Hepatocyte (in vitro differentiated cells): ENCODE data around the gene FBLN1.

Experiments used
- CTCF ChIP-seq: fragments of 200-600 bp; sonication (generic); IDR thresholded peaks from 2 replicates; pipeline ENCODE4 v1.5.1; 2016; ENCODE audit warnings: antibody characterized with exemption, mild to moderate bottlenecking; ENCODE audit not compliant: poor library complexity
- EZH2phosphoT487 ChIP-seq: fragments of 200-600 bp; sonication (generic); IDR thresholded peaks from one replicate; pipeline ENCODE4 v1.6.1; 2018; ENCODE audit warnings: antibody characterized with exemption, mild to moderate bottlenecking, low read depth, moderate library complexity; ENCODE audit not compliant: unreplicated experiment, severe bottlenecking

GRCh38 chr22:45594123-45594941 is 91.6 kb downstream of the FBLN1 start:
- TF ChIP-seq CTCF (no peak), EZH2phosphoT487 (no peak)
